Measurements from ENCODE around the gene RNU6-9.

Gene RNU6-9

GRCh38 chr19:888581-889385, 4.5 kb upstream of the RNU6-9 start (continued):
- TF ChIP-seq, protein P1, sequence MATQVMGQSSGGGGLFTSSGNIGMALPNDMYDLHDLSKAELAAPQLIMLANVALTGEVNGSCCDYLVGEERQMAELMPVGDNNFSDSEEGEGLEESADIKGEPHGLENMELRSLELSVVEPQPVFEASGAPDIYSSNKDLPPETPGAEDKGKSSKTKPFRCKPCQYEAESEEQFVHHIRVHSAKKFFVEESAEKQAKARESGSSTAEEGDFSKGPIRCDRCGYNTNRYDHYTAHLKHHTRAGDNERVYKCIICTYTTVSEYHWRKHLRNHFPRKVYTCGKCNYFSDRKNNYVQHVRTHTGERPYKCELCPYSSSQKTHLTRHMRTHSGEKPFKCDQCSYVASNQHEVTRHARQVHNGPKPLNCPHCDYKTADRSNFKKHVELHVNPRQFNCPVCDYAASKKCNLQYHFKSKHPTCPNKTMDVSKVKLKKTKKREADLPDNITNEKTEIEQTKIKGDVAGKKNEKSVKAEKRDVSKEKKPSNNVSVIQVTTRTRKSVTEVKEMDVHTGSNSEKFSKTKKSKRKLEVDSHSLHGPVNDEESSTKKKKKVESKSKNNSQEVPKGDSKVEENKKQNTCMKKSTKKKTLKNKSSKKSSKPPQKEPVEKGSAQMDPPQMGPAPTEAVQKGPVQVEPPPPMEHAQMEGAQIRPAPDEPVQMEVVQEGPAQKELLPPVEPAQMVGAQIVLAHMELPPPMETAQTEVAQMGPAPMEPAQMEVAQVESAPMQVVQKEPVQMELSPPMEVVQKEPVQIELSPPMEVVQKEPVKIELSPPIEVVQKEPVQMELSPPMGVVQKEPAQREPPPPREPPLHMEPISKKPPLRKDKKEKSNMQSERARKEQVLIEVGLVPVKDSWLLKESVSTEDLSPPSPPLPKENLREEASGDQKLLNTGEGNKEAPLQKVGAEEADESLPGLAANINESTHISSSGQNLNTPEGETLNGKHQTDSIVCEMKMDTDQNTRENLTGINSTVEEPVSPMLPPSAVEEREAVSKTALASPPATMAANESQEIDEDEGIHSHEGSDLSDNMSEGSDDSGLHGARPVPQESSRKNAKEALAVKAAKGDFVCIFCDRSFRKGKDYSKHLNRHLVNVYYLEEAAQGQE (tag by site-specific recombination; IDR thresholded peaks at IDR 0.05): no peak
- TF ChIP-seq ZNF2 (tag by site-specific recombination; IDR thresholded peaks at IDR 0.05): no peak
- peak; percentile 88 for TF ChIP-seq KLF8 (tag by site-specific recombination; IDR thresholded peaks at IDR 0.05)
- TF ChIP-seq RBAK (tag by site-specific recombination; IDR thresholded peaks at IDR 0.05): no peak
- peak; percentile 85 for TF ChIP-seq KLF1 (tag by site-specific recombination; IDR thresholded peaks at IDR 0.05)

DNA sequence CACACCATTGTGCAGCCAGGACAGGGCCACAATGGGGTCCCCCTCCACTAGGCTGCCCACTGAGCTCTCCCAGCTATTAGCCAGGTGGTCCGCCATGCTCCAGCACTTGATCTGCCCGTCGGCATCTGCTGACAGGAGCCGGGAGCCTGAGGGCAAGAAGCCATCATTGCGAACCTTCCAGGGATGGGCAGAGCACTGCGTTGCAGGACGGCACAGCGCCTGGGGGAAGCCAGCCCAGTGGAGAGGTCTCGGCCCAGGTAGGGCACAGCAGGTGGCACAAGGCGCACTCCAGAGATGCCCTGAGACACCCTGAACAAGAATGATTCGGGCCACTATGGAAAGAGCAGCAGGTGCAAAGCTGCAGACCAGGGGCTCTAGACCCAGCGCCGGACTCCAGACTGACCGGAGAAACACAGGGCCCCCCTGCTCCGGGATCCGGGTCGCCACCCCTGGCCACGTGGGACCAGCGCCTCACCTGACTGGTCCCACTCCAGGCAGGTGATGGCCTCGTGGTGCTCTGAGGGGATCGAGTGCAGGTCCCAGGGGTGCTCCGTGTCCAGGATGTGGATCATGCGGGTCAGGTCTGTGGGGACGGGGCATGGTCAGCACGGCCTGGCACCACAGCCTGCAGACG, 3.5 kb upstream of the RNU6-9 start:
- no peak overlapping the region for H3K4me3 ChIP-seq (ENCODE audit: low read depth, low read length)
- peaks cover 4 to 52% of the 10 kb centered on the region in 2 experiments; a peak in 2 of 3 replicates for H3K36me3 ChIP-seq (ENCODE audit: control insufficient read depth in 2 of 2, insufficient read depth in 1 of 2, low read length in 2 of 2)
- no peaks in the 10 kb centered on the region for H3K9me3 ChIP-seq (ENCODE audit: control insufficient read depth, insufficient read depth, low read depth, low read length)
- TF ChIP-seq SCRT2 (tag by site-specific recombination; IDR thresholded peaks at IDR 0.05): no peak
- no peak for TF ChIP-seq ZNF133 (tag by site-specific recombination; IDR thresholded peaks at IDR 0.05)
- TF ChIP-seq GLI2 (tag by site-specific recombination; IDR thresholded peaks at IDR 0.05; ENCODE audit: borderline replicate concordance, low read depth): no peak
- TF ChIP-seq ZNF48 (tag by site-specific recombination; IDR thresholded peaks at IDR 0.05): no peak
- no peak for TF ChIP-seq ZNF544 (tag by site-specific recombination; IDR thresholded peaks at IDR 0.05)
- no peak for TF ChIP-seq ZNF10 (tag by site-specific recombination; IDR thresholded peaks at IDR 0.05)
- TF ChIP-seq PBX3 (CRISPR knock-in tag; IDR thresholded peaks at IDR 0.05): no peak
- no peak for TF ChIP-seq ZBTB7A (tag by site-specific recombination; IDR thresholded peaks at IDR 0.05; ENCODE audit: low read depth)
- ChIA-PET CTCF (no interaction called here), POLR2A (interaction anchor here (0.6 kb wide), 1 partner anchor 226 kb away, joined by 3 read pairs; no protein-coding TSS in a partner anchor)
- no peak overlapping the region for H3K27ac ChIP-seq (ENCODE audit: extremely low read depth, low read depth, low read length)
- H3K4me1 ChIP-seq (ENCODE audit: control insufficient read depth, insufficient read depth, low read length): no peaks in the 10 kb centered on the region

- ChIA-PET POLR2A (no interaction called here), CTCF (no interaction called here)
- no peak overlapping the region for H3K27ac ChIP-seq (ENCODE audit: extremely low read depth, low read depth, low read length)
- H3K4me1 ChIP-seq (ENCODE audit: control insufficient read depth, insufficient read depth, low read length): no peaks in the 10 kb centered on the region
- no peaks in the 10 kb centered on the region for H3K9me3 ChIP-seq (ENCODE audit: control insufficient read depth, insufficient read depth, low read depth, low read length)
- H3K36me3 ChIP-seq (ENCODE audit: control insufficient read depth in 2 of 2, insufficient read depth in 1 of 2, low read length in 2 of 2): peaks cover 4 to 41% of the 10 kb centered on the region in 2 experiments; a peak in 2 of 3 replicates
- no peak overlapping the region for H3K4me3 ChIP-seq (ENCODE audit: low read depth, low read length)
- TF ChIP-seq, protein P2, sequence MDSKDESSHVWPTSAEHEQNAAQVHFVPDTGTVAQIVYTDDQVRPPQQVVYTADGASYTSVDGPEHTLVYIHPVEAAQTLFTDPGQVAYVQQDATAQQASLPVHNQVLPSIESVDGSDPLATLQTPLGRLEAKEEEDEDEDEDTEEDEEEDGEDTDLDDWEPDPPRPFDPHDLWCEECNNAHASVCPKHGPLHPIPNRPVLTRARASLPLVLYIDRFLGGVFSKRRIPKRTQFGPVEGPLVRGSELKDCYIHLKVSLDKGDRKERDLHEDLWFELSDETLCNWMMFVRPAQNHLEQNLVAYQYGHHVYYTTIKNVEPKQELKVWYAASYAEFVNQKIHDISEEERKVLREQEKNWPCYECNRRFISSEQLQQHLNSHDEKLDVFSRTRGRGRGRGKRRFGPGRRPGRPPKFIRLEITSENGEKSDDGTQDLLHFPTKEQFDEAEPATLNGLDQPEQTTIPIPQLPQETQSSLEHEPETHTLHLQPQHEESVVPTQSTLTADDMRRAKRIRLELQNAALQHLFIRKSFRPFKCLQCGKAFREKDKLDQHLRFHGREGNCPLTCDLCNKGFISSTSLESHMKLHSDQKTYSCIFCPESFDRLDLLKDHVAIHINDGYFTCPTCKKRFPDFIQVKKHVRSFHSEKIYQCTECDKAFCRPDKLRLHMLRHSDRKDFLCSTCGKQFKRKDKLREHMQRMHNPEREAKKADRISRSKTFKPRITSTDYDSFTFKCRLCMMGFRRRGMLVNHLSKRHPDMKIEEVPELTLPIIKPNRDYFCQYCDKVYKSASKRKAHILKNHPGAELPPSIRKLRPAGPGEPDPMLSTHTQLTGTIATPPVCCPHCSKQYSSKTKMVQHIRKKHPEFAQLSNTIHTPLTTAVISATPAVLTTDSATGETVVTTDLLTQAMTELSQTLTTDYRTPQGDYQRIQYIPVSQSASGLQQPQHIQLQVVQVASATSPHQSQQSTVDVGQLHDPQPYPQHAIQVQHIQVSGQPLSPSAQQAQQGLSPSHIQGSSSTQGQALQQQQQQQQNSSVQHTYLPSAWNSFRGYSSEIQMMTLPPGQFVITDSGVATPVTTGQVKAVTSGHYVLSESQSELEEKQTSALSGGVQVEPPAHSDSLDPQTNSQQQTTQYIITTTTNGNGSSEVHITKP (tag by site-specific recombination; IDR thresholded peaks at IDR 0.05): no peak
- TF ChIP-seq ZNF148 (tag by site-specific recombination; IDR thresholded peaks at IDR 0.05; ENCODE audit: borderline replicate concordance) (no peak), ZNF169 (tag by site-specific recombination; IDR thresholded peaks at IDR 0.05) (no peak), RBAK (tag by site-specific recombination; IDR thresholded peaks at IDR 0.05) (no peak), PATZ1 (tag by site-specific recombination; IDR thresholded peaks at IDR 0.05) (no peak), ZSCAN16 (tag by site-specific recombination; IDR thresholded peaks at IDR 0.05) (no peak), ZNF529 (tag by site-specific recombination; IDR thresholded peaks at IDR 0.05; ENCODE audit: insufficient replicate concordance) (no peak)
Observed at GRCh38 chr19:890831-891230, 2.5 kb upstream of the RNU6-9 start.
